Central memory CD4-positive, alpha-beta T cell (primary cell): Measurements from ENCODE around the gene ETNK1.
A peak's percentile ranks its signal among the peaks of the same experiment; 100 is the strongest.

Source experiments
- DNase-seq: peaks from one replicate; pipeline ENCODE4 v3.0.0; 2022

The ETNK1 gene

DNA sequence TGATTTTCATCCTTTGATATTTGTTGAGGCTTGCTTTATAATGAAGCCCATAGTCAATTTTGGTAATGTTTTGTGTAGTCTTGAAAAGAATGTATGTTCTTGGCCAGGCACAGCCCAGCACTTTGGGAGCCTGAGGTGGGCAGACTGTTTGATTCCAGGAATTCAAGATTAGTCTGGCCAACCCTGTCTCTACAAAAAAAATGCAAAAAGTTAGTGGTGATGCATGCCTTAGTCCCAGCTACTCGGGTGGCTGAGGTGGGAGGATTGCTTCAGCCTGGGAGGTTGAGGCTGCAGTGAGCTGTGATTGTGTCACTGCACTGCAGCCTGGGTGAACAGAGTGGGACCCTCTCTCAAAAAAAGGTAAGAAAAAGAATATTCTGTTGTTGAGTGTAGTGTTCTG lies 10.8 kb downstream of the ETNK1 start:
- DNase-seq = no peak

DNA sequence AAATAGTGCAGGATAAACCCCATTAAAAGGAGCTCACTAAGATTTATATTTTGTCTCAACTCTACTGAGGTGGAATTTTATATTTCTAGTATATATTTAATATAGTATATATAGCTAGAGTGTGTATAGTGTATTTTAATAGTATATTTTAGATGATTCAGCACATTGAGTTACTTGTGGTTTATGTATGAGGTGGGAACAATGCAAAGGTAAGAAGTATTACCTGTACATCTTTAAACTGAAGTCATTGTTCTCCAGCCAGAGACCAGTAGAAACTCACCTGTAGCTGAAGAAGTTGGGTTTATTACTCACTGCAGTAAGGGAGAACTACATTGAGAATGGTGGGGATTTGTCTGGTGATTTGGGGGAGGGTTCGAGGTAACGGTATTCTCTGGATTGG lies 15.9 kb downstream of the ETNK1 start:
- no peak for DNase-seq

DNA sequence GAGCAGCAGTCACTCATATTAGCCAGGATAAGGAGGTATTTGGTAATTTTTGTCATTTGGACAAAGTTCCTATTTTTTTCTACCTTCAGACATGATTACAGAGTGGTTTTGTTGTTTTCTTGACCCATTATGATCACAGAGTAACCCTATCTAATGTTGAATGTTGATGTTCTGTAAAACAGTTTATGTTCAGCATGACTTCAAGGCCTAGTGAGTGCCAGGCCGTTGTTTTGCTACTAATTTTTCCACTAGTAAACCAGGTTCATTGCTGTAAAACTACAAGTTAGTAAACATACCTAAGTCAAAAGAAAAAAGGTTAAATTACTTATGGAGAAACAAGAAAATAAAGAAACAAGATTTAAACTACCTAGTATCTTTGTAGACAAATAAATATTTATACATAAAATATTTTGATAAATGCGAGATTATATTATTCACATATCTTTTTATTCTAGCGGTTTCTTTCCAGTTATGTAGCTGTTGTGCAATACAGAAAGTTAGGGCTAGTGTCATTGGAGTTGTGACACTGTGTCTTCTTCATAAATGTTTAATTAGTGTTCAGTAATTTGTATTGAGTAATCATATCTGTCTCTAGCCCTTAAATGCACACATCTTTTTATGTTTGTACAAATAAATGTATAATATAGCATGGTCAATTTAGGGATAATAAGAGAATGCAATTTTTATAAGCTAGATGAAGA lies 16.5 kb downstream of the ETNK1 start:
- DNase-seq = no peak

DNA sequence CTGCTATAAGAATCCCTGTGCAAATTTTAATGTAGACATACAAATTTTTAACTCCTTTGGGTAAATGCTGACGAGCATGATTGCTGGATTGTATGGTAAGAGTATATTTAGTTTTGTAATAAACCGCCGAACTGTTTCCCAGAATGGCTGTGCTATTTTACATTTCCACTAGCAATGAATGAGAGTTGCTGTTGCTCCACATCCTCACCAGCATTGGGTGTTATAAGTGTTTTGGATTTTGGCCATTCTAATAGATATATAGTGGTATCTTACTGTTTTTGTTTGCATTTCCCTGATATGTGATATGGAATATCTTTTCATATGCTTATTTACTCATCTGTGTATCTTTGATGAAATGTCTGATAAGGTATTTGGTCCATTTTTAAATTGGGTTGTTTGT lies 23.7 kb downstream of the ETNK1 start:
- no peak for DNase-seq

DNA sequence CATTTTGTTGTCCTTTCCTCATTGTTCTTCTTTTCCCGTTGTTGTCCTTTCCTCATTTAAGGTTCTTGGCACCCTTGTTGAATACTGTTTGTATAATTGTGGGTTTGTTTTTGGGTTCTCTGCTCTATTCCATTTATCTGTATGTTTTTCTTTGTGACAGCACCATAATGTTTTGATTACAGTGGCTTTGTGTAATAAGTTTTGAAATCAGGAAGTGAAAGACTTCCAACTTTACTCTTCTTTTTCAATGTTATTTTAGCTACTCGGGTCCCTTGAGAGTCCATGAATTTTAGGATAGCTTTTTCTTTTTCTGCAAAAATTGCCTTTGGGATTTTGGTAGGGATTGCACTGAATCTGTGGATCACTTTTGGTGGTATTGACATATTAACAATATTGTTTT lies 28.1 kb downstream of the ETNK1 start:
- DNase-seq = no peak

DNA sequence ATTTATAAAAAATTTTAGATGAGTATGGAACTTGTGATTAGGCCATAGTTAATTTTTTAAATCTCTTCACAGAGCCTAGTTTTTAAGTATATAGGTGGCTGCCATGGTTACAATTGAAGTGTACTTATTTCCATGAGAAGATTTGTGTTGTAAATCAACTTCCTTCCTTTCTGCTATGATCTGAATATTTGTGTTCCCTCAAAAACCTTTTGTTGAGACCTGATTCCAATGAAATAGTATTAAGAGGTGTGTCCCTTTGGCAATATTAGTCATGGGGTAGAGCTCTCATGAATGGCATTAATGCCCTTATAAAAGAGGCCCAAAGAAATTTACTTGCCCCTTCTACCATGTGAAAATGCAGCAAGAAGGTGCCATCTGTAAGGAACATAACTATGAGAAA lies 28.8 kb downstream of the ETNK1 start:
- no peak for DNase-seq

DNA sequence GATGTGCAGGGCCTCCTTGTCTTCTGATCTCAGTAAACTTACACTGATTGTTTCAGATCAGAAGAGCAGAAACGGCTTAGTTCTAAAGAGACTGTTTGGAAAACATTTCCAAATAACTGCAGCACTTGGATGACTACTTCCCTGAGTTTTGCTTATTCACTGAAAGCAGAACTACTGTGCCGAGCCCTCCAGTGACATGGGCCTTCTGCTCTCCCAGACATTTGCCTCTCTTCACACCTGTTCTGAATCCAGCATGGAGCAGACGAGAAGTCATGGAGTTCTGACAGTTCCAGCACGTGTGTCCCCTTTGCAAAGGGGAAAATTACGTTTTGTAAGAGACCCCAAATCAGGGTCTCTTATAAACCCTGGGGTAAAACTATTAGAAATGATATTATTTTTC lies 31.4 kb downstream of the ETNK1 start:
- no peak for DNase-seq

DNA sequence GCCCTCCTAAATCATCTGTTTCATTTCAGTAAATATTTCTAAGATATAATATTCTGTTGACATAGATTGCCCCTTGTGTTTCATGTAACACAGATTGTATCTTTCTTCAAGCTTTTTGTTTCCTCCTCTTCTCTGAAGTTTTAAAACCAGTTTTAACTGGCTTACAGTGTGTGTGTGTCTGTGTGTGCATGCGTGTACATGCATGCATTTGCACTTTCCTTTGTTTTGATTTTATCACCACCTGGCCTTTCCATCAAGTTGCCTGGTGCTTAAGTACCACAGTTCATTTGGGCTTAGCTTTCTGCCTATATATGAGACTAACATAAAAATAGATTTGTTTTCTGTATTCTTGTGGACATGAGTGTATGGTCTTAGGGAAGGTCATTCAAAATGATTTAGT lies 31.9 kb downstream of the ETNK1 start:
- no peak for DNase-seq

DNA sequence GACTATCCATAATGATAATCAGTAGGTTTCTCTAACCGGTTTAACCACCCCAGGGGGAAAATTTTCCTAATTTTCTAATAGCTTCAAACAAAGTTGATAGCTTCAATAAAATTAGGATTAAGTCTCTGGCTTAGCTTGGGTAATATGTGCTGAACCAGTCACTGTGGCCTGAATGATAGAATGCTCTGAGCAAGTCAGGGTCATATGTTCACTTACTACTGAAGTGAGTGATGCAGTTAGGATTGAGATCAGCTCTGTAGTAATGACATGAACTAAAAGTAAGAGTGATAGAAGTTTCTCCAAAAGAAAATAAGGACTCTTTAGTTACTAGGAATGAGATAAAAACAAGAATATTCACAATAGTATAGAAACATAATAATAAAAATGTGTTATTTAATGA lies 32.6 kb downstream of the ETNK1 start:
- no peak for DNase-seq

DNA sequence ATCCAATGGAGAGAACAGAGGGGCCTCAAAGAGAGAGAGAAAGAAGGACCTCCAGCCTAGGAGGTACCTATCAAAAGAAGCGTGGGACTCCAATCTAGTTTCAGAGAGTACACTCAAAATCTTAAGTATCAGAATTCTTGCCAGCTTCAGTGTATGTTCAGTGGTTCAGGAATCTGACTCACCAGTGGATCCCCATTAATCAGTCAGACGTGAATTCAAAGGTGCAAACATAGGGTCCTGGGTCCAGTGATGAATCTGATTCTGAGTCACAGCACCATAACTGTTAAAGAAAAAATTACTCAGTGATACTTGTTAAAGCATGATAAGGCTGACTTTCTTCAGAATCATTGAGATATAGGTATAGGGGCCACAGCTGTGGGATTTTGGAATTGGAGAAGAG lies 33.2 kb downstream of the ETNK1 start:
- no peak for DNase-seq

DNA sequence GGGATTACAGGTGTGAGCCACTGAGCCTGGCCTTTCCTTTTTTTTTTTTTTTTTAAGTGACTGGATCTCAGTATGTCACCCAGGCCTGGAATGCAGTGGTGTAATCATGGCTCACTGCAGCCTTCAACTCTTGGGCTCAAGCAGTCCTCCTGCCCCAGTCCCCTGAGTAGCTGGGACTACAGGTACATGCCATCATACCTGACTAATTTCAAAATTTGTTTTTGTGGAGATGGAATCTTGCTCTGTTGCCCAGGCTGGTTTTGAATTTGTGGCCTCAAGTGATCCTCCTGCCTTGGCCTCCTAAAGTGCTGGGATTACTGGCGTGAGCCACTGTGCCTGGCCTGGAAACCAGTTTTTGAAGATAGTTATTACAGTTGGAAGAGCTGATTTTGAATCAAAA lies 37.4 kb downstream of the ETNK1 start:
- no peak for DNase-seq

DNA sequence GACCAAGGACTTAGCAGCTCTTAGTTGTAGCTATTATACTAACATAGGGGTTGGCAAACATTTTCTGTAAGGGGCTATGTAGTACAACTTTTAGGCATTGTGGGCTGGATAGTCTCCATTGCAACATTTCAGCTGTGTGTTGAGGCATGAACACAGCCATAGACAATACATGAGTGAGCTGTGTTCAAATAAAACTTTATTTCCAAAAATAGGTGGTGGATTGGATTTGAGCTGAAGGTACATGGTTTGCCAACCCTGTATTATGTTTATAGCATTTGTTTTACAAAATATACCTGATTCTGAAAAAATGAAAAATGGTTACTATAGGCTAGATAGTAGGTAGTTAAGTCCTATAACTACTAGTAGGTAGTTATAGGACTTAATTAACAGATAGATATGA lies 40.5 kb downstream of the ETNK1 start:
- no peak for DNase-seq

DNA sequence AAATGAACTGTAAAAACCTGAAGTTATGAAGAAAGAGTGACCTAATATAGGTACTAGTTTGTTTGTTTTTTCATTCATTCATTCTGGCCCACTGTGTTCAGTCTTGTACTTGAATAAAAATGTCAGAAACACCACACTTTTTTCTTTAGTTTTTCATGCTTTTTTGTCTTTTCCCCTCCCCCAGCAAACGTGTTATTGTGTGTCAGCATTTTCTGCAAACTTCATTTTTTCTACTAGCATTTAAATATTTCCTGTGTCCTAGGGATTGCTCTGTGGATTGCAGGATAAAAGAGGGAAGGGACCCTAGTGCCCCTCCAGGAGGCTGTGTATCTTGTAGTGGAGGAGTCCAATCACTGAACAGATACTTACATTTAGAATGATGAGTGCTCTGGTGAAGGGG lies 42.2 kb downstream of the ETNK1 start:
- no peak for DNase-seq

DNA sequence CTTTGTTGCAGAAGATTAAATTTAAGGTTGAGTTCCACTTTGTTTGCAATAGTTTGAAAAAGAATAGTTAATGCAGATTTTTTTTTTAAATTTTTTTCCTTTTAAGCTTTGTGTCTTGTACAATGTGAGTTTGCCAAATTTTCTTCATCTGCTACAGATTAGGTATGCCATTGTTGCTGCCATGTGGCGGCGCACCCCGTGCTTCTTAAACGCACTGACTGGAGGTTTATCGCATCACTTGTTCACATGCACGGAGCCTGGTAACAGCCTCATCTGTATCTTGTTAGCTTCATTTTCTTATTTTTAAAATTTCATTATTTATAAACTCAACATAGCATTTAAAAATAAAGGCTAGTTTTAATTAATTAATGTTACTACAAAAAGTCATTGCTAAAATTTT lies 43.5 kb downstream of the ETNK1 start:
- no peak for DNase-seq

DNA sequence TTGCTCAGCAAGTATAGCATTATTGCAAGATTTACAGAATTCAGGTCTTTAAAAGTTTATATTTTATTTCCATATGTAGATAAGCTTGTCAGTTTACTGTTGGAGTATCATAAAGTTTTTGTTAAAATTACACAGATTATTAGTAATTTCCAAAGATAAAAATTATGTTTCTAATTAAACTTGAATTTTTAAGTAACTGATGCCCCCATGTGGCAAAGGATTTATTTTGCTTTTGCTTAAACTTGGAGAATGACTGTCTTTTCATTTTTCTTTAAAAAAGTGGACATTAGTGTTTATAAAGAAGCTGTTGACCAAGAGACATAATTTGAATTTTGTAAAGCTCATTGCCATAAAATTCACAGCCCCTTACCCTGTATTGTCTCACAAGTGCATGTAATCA lies 45.8 kb downstream of the ETNK1 start:
- DNase-seq = no peak

DNA sequence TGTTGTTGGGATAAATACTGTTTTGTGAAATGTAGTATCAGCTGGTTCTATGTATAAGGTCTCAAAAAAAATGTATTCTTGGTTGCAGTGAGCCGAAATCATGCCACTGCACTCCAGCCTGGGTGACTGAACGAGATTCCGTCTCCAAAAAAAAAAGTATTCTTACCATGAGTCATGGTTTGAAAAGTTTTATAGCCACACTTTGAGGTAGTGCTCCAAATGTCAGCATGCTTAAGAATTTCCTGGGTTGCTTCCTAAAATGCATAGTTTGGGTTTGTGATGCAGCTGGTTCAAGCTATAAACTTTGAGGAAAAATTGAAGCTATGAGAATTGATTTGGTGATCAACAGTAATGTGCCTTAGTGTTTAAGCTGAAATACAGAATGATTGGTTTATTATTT lies 48.0 kb downstream of the ETNK1 start:
- DNase-seq = no peak

DNA sequence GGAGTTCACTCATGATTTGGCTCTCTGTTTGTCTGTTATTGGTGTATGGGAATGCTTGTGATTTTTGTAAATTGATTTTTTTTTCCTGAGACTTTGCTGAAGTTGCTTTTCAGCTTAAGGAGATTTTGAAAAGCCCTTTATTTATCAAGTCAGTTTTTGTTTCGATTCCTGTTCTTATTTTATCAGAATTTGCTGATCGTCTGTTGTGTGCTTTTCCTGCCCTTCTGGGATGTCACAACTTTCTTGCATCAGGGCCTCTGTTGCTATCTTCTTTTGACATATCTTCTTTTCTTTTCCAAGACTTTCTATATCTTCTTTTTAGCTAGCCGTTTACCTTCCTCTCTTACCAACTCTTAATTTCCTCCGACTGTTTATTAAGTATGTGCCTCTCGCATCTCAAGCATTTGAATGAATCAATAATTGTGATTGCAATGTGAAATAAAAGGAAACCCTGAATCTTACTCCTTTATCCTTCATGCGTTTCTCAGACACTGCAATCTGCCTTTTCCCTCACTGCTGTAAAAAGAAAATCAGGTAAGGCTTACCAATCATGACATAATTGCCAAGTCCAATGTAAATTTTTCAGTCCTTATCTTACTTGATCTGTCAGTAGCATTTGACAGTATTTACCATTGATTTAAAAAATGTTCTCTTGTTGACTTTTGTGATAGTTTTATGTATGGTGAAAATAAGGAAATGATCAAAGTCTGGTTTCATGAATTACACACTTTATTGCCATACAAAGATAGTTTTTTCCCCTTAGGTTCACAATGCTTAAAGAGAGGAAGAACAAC lies 53.0 kb downstream of the ETNK1 start:
- DNase-seq = no peak

DNA sequence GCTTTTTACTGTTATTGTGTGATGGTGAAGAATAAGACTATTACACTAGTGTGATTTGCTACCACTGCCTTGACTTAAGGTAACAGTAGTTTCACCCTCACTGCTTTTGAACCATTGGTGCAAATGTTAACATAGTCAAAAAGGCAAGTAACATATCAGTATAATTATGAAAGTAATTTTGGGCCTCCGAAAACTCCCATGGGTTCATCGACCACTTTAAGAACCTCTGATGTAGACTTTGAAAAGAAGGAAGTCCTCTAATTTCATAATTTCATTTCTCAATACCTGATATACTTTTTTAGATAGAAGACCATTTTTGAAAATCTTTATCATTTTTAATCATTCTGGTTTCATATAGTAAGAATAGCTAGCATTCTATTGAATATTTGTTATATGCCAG lies 57.7 kb downstream of the ETNK1 start:
- no peak for DNase-seq

DNA sequence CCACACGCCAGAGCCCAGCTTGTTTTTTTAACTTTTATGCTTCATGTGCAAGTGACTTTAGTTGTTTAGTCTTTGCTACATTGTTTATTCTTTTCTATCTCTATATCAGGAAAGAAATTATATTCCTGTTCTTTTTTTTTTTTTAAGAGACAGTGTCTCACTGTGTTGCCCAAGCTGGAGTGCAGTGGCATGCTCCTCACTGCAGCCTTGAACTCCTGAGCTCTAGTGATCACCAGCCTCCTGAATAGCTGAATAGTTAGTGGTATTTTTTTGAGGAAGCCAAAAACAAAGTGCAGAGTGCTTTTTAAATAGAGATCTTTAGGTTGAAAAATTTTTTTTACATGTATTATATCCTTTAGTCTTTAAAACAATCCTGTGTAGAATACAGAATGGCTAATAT lies 58.2 kb downstream of the ETNK1 start:
- no peak for DNase-seq

DNA sequence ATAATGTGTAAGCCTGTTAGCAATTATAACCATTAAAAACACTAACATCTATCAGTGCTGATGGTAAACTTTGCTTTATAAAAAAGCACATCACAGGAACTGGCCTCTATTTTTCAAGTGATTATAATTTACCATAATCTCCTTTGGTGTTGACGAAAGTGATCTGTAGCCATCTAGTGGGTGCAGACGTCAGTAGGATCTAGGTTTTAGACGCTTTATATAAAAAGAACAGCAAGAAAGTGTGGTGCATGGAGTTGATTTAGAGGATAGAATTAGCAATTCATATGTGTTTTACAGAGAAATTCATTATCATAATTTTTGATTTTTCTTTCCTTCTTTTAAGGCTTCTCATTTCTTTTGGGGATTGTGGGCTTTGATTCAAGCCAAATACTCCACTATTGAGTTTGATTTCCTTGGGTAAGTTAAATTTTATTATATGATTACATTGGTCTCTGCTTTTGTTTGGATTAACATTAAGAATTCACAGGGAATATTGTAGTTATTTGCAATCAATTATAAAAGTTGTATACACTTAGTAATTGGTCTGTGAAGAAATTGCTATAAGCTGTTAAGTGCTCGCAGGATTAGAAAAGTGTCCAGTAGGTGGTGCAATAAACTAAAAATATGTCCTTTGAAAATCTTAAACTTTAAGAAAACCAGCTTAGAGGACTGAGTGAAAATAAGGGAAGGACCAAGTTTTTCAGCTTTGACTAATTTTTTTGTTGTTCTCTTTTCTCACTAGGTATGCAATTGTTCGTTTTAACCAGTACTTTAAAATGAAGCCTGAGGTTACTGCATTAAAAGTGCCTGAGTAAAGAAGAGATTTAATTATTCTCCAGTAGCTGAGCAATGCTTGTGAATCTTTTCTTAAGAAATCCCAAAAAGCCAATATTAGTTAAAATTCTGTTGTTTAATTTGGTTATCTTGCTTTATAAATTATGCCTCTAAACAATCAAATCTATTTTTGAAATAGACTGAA lies 59.5 kb downstream of the ETNK1 start:
- peak; percentile 1 for DNase-seq

DNA sequence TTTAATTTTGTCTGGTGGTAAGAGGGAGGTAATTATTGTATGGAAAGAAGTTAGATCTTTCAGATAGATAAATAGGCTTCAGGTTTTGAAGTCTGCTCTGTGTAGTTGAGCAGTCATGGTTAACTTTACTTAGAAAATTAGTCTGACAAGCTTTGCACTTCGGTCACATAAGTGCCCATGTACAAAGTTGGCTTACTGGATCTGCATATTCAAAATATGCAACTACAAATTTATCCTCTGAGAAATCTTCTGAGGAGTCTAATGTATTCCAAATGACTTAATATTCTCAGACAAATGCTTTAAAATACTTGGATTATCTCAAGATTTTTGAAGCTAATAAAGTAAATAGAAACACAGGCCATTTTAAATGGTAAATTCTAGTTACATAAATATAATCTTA lies 61.2 kb downstream of the ETNK1 start:
- DNase-seq = no peak

DNA sequence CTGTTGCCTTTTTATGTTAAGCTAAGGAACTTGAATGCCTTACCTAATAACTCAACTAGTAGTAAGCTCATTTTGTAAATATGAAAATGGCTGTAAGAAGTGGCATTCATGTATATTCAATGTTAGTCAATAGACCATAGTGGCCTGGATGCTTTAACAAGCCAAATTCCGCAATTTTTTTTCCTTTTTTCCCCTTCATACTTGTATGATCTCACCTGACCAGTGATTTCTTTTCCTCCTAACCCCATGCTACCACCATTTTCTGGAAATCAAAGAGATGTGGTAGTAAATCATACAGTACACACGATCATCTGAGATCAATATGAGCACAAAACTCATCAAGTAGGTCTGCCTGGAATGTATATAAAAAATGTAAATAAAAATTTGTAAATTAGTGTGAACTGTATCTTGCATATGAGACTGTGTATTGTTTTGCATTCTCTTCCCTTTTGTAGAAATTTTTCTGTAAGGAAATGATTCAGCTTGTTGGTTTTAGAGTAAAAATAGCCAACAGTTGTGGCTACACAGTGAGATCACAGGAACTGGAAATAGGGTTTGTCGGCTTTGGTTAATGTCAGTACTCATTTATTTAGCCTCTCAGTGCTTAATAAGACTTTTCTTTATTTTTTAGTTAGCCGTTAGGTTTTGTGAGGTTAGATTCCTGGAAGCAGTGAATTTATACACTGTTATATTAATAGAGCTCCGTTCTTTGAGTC lies 62.5 kb downstream of the ETNK1 start:
- no peak for DNase-seq

DNA sequence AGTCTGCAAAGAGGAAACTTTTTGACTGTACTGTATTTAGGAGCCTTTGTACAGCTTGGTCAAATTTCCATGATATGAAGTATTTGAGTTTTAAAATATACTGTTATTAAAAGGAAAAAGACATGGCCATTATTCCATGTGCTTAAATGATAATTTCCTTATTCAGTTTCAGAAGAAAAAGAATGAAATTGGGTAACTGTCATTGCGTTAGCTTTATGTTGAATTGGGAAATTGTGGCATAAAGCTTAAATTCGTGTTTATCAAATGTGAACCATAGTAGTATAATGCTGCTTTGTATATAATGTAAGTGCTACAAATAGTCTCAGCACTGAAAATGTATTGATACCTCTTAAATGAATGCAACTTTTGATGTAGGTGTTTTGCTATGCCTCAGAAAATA lies 64.9 kb downstream of the ETNK1 start:
- DNase-seq = no peak
